IMR-90 (cell line): ENCODE data around the gene MASP2. TPM values are rescaled to one million over a fixed set of nuclear protein-coding genes. Genes with fewer than 3 reads are reported as not detected.

Experiments used
- ATAC-seq: fragments of 200-7000 bp; cut with Tn5 transposase; 2 replicates; pipeline ENCODE4 v1.9.1; 2020; ENCODE audit warnings: low read depth, mild to moderate bottlenecking, moderate library complexity
- BruUV-seq: library from RNA; stranded (reverse); fragments of 400-500 nt; replicated peaks from 2 replicates; lab custom pipeline; 2021; lab: Mats Ljungman, UMichigan
- CTCF ChIA-PET: fragments of 300-600 bp; formaldehyde crosslinking; extraction: SDS; loops from one replicate; lab custom pipeline; 2021; ENCODE audit warnings: antibody characterized with exemption; lab: Yijun Ruan, JAX
- POLR2A ChIA-PET: fragments of 300-600 bp; sonication (Branson Sonifier 250); formaldehyde crosslinking; loops from one replicate; lab custom pipeline; 2022; ENCODE audit warnings: antibody characterized with exemption; ENCODE audit not compliant: unreplicated experiment; lab: Charles Lee
- DNase-seq: peaks from one replicate; pipeline ENCODE4 v3.0.0; 2013
- H2AFZ ChIP-seq: replicated peaks from 2 replicates; pipeline ENCODE3; 2013; ENCODE audit warnings: low read length, mild to moderate bottlenecking; ENCODE audit not compliant: poor library complexity
- H2AK5ac ChIP-seq: 2 replicates; pipeline ENCODE4 v1.6.1; 2013; ENCODE audit warnings: low read depth, low read length, inconsistent platforms
- H2AK9ac ChIP-seq: replicated peaks from 2 replicates; pipeline ENCODE3; 2013; ENCODE audit warnings: mild to moderate bottlenecking, low read depth, low read length, moderate library complexity; ENCODE audit not compliant: poor library complexity
- H2BK120ac ChIP-seq: 2 replicates; pipeline ENCODE4 v1.6.1; 2013; ENCODE audit warnings: low read depth, low read length, inconsistent platforms
- H2BK15ac ChIP-seq: 3 replicates; pipeline ENCODE4 v1.6.1; 2013; ENCODE audit warnings: low read depth, low read length, inconsistent platforms
- H2BK20ac ChIP-seq: 2 replicates; pipeline ENCODE4 v1.6.1; 2013; ENCODE audit warnings: low read depth, mild to moderate bottlenecking, inconsistent platforms, low read length, moderate library complexity
- H2BK5ac ChIP-seq: 2 replicates; pipeline ENCODE4 v1.6.1; 2013; ENCODE audit warnings: mild to moderate bottlenecking, low read depth, low read length, inconsistent platforms; ENCODE audit not compliant: poor library complexity, severe bottlenecking
- H3K14ac ChIP-seq: replicated peaks from 2 replicates; pipeline ENCODE4 v1.6.1; 2013; ENCODE audit warnings: low read depth, low read length, inconsistent platforms
- H3K18ac ChIP-seq: 2 replicates; pipeline ENCODE4 v1.6.1; 2013; ENCODE audit warnings: low read depth, low read length, control low read depth
- H3K23ac ChIP-seq: 2 replicates; pipeline ENCODE4 v1.6.1; 2013; ENCODE audit warnings: low read depth, low read length, inconsistent platforms
- H3K27ac ChIP-seq: 2 replicates; pipeline ENCODE4 v1.5.1; 2013; ENCODE audit warnings: mild to moderate bottlenecking, control low read depth, low read length; ENCODE audit not compliant: insufficient read depth
- H3K27me3 ChIP-seq: 2 replicates; pipeline ENCODE4 v1.6.1; 2013; ENCODE audit warnings: low read length; ENCODE audit not compliant: control insufficient read depth, insufficient read depth
- H3K36me3 ChIP-seq: 2 replicates; pipeline ENCODE4 v1.6.1; 2013; ENCODE audit warnings: low read length, mixed read lengths; ENCODE audit not compliant: control insufficient read depth, insufficient read depth
- H3K4ac ChIP-seq: 2 replicates; pipeline ENCODE4 v1.6.1; 2013; ENCODE audit warnings: low read depth, low read length, inconsistent platforms
- H3K4me1 ChIP-seq: 2 replicates; pipeline ENCODE4 v1.6.1; 2013; ENCODE audit warnings: low read length, mixed read lengths; ENCODE audit not compliant: control insufficient read depth, insufficient read depth
- H3K4me2 ChIP-seq: 2 replicates; pipeline ENCODE4 v1.6.1; 2013; ENCODE audit warnings: low read depth, mild to moderate bottlenecking, control low read depth, low read length, moderate library complexity
- H3K4me3 ChIP-seq: 2 replicates; pipeline ENCODE4 v1.5.1; 2013; ENCODE audit warnings: low read depth, mild to moderate bottlenecking, control low read depth, low read length, moderate library complexity; ENCODE audit not compliant: insufficient read depth
- H3K56ac ChIP-seq: 2 replicates; pipeline ENCODE4 v1.6.1; 2013; ENCODE audit warnings: low read length, inconsistent platforms; ENCODE audit not compliant: insufficient read depth; ENCODE audit errors: extremely low read depth
- H3K79me1 ChIP-seq, 2 experiments: 2 replicates each; pipeline ENCODE4 v1.6.1; 2013; ENCODE audit warnings: low read length in 2 of 2, inconsistent platforms in 1 of 2, low read depth in 1 of 2
- H3K9ac ChIP-seq: 2 replicates; pipeline ENCODE4 v1.6.1; 2013; ENCODE audit warnings: low read depth, low read length, control low read depth
- H3K9me1 ChIP-seq: 2 replicates; pipeline ENCODE4 v1.6.1; 2013; ENCODE audit warnings: low read length, inconsistent platforms; ENCODE audit not compliant: insufficient read depth
- H3K9me3 ChIP-seq: 2 replicates; pipeline ENCODE4 v1.6.1; 2013; ENCODE audit warnings: low read length; ENCODE audit not compliant: control insufficient read depth, insufficient read depth
- H4K20me1 ChIP-seq: 2 replicates; pipeline ENCODE4 v1.6.1; 2013; ENCODE audit warnings: low read length, inconsistent platforms; ENCODE audit not compliant: insufficient read depth
- H4K5ac ChIP-seq: 2 replicates; pipeline ENCODE4 v1.6.1; 2013; ENCODE audit warnings: mild to moderate bottlenecking, low read depth, low read length, control low read depth
- H4K8ac ChIP-seq, 2 experiments: 2 replicates each; pipeline ENCODE4 v1.6.1; 2013; ENCODE audit warnings: low read depth in 2 of 2, low read length in 2 of 2, control low read depth in 1 of 2, inconsistent platforms in 1 of 2
- H4K91ac ChIP-seq: 2 replicates; pipeline ENCODE4 v1.6.1; 2013; ENCODE audit warnings: low read depth, low read length, inconsistent platforms; ENCODE audit not compliant: insufficient read depth
- BHLHE40 ChIP-seq: fragments of 150-350 bp; IDR thresholded peaks from 2 replicates; pipeline ENCODE4 v1.6.1; 2016; ENCODE audit warnings: mild to moderate bottlenecking, low read depth, low read length
- CEBPB ChIP-seq: IDR thresholded peaks from 2 replicates; pipeline ENCODE4 v1.6.1; 2012; ENCODE audit warnings: low read depth, low read length, improper control_type of control experiment
- ELK1 ChIP-seq: fragments of 150-350 bp; IDR thresholded peaks from 2 replicates; pipeline ENCODE4 v1.6.1; 2016; ENCODE audit warnings: low read depth, mild to moderate bottlenecking, low read length, moderate library complexity, borderline replicate concordance
- FOS ChIP-seq: fragments of 150-350 bp; IDR thresholded peaks from 2 replicates; pipeline ENCODE4 v1.6.1; 2016; ENCODE audit warnings: low read depth, low read length
- MAFK ChIP-seq: IDR thresholded peaks from 2 replicates; pipeline ENCODE4 v1.6.1; 2012; ENCODE audit warnings: low read depth, low read length, improper control_type of control experiment
- MAZ ChIP-seq: IDR thresholded peaks from 2 replicates; pipeline ENCODE4 v1.6.1; 2012; ENCODE audit warnings: low read depth, mild to moderate bottlenecking, low read length, improper control_type of control experiment, moderate library complexity, borderline replicate concordance
- MXI1 ChIP-seq: IDR thresholded peaks from 2 replicates; pipeline ENCODE4 v1.6.1; 2012; ENCODE audit warnings: low read depth, mild to moderate bottlenecking, low read length, moderate library complexity, borderline replicate concordance
- NFE2L2 ChIP-seq: fragments of 150-350 bp; IDR thresholded peaks from 2 replicates; pipeline ENCODE4 v1.6.1; 2016; ENCODE audit warnings: low read depth, mild to moderate bottlenecking, low read length
- POLR2A ChIP-seq: IDR thresholded peaks from 2 replicates; pipeline ENCODE4 v1.6.1; 2012; ENCODE audit warnings: mild to moderate bottlenecking, low read depth, low read length
- RAD21 ChIP-seq: IDR thresholded peaks from 2 replicates; pipeline ENCODE4 v1.6.1; 2012; ENCODE audit warnings: low read length, improper control_type of control experiment
- SMC3 ChIP-seq: fragments of 150-350 bp; IDR thresholded peaks from 2 replicates; pipeline ENCODE4 v1.6.1; 2016; ENCODE audit warnings: low read depth, mild to moderate bottlenecking, antibody characterized with exemption, low read length, moderate library complexity
- WGBS, 2 experiments: methylation state at CpG; one replicate each; pipeline versions ENCODE4 v1.1.5 to v1.1.7; 2013; ENCODE audit warnings: missing lambda C conversion rate in 2 of 2; ENCODE audit not compliant: insufficient read length in 1 of 2; ENCODE audit errors: extremely low coverage in 2 of 2; 5-methylcytosine and 5-hydroxymethylcytosine counted together
- dilution Hi-C: fragments of 300-500 bp; cut with HindIII; formaldehyde crosslinking; loops from one replicate; pipeline ENCODE4 v1.14.3; 2018; ENCODE audit warnings: low sequenced_read_pairs; ENCODE audit not compliant: unreplicated experiment
- in situ Hi-C: fragments of 300-500 bp; cut with MboI; formaldehyde crosslinking; loops from 3 replicates; pipeline ENCODE4 v1.14.3; 2019; ENCODE audit warnings: low sequenced_read_pairs, inconsistent platforms, mixed read lengths
- intact Hi-C: fragments of 100-400 bp; cut with micrococcal nuclease; formaldehyde crosslinking; loops from 2 replicates; pipeline ENCODE4 v1.10.0; 2022
- polyA plus RNA-seq, 3 experiments: library from polyadenylated mRNA; depleted of rRNA; stranded (reverse); fragments of >200 nt; gene quantifications; 2 replicates each; pipeline ENCODE4 v1.2.3, GENCODE V29; 2012; ENCODE audit warnings: low replicate concordance in 1 of 3
- total RNA-seq: library from RNA; depleted of rRNA; stranded (reverse); fragments of >200 nt; gene quantifications from 2 replicates; pipeline ENCODE4 v1.2.3, GENCODE V29; 2012
- TF ChIP-seq, protein P1 (sequence below): conservative IDR thresholded peaks from 2 replicates; pipeline ENCODE4 v1.5.1; 2012; ENCODE audit warnings: mild to moderate bottlenecking, low read depth, low read length, improper control_type of control experiment
- TF ChIP-seq, protein P2 (sequence below): fragments of 150-350 bp; IDR thresholded peaks from 2 replicates; pipeline ENCODE4 v1.6.1; 2017; ENCODE audit warnings: mild to moderate bottlenecking, antibody characterized with exemption, low read length, low read depth

The MASP2 gene
- total and polyA plus RNA-seq, 2 of the 4 experiments (the other 2 are of a cell fraction): 0.03 TPM; not detected in 1

DNA sequence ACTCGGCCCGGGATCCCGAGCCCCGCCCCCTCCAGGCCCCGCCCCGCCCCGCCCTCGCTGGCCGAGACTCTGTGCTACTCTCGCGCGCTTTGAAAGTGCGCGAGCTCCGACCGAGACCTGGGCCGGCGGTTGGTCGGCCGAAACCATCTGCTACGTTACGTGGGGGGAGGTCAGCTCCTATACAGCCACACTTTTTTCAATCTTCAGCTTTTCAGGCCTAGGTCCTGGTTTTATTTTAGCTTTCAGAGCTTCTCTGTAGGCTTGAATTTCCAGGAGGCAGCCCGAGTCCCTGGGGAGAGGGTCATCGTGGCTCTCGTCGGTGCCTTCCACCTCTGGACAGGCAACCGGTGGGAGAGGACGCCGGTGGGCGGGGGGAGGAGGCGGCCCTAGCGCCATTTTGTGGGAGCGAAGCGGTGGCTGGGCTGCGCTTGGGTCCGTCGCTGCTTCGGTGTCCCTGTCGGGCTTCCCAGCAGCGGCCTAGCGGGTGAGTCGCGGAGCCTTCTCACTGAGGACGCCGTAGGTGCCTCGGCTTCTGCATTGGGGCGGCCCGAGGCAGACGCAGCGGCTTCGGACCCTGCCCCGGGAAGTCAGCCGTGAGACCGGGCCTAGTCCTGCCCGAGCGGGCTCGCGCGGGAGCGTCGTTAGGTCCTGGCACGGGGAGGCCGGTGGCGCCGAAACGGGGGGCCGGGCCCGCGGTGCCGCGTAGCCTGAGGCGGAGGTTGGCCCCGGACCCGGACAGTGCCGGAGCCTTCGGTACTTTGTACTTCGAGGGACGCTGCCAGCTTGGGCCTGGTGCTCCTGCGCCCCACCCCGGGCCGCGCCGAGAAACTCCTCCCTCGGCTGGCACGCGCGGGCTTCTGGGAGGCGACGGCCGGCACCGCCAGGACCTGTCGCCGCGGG is 34.5 kb downstream of the MASP2 start, which contains the start of gene TARDBP:
TARDBP (plus strand) TSS at position 395 of the 900 bp plus-strand sequence. CDS start 1,074 bp downstream, outside the sequence.
- Histone ChIP-seq H3K27ac (peak within 1 kb of the TSS; percentile 99), H3K9me1 (0 out of 2 replicates have a peak, but pooled peaks cover 3% of the 10 kb centered on the region), H2AK9ac (peak within 1 kb of the TSS; percentile 97), H3K27me3 (no peaks in the 10 kb centered on the region), H2BK5ac (peak within 1 kb of the TSS; percentile 94), H3K4ac (peak within 1 kb of the TSS; percentile 99), H3K18ac (peak within 1 kb of the TSS; percentile 95), H4K91ac (peak within 1 kb of the TSS; percentile 99), H3K4me1 (peaks cover 2% of the 10 kb centered on the region; the same call in 1 of the 2 replicates), H4K20me1 (peaks cover 38% of the 10 kb centered on the region), H3K4me2 (peak within 1 kb of the TSS; percentile 93), H2AFZ (peak within 1 kb of the TSS; percentile 97), H3K9ac (peak within 1 kb of the TSS; percentile 99), H3K79me1 (peaks cover 3 to 37% of the 10 kb centered on the region in 2 experiments), H3K14ac (peak within 1 kb of the TSS; percentile 99), H2BK15ac (peak within 1 kb of the TSS; percentile 100), H3K23ac (peak within 1 kb of the TSS; percentile 94), H3K4me3 (peak within 1 kb of the TSS; percentile 89), H3K9me3 (no peaks in the 10 kb centered on the region), H4K8ac (peak within 1 kb of the TSS; percentile 100), H2BK120ac (peak within 1 kb of the TSS; percentile 99), H2AK5ac (peak within 1 kb of the TSS; percentile 93), H3K56ac (peak within 1 kb of the TSS; percentile 100), H3K36me3 (peaks cover 28% of the 10 kb centered on the region), H4K5ac (peak within 1 kb of the TSS; percentile 77), H2BK20ac (peak within 1 kb of the TSS; percentile 99)
- no TSS peak for BruUV-seq
- ATAC-seq (peak; percentile 94), DNase-seq (peak; percentile 83)
- POLR2A ChIA-PET: no interaction called here
- dilution Hi-C loops: no loop called here
- in situ Hi-C loops: no loop called here
- 0% methylated on average over 50 of the region's 94 CpGs; no CpG with 5 or more reads in 1 of the 2 experiments for WGBS, 2 experiments
- intact Hi-C loops: loop anchor here (2.0 kb wide), 2 partner anchors 498 to 506 kb away; no protein-coding TSS in a partner anchor
- CTCF ChIA-PET: no interaction called here
- TF ChIP-seq, protein P1, sequence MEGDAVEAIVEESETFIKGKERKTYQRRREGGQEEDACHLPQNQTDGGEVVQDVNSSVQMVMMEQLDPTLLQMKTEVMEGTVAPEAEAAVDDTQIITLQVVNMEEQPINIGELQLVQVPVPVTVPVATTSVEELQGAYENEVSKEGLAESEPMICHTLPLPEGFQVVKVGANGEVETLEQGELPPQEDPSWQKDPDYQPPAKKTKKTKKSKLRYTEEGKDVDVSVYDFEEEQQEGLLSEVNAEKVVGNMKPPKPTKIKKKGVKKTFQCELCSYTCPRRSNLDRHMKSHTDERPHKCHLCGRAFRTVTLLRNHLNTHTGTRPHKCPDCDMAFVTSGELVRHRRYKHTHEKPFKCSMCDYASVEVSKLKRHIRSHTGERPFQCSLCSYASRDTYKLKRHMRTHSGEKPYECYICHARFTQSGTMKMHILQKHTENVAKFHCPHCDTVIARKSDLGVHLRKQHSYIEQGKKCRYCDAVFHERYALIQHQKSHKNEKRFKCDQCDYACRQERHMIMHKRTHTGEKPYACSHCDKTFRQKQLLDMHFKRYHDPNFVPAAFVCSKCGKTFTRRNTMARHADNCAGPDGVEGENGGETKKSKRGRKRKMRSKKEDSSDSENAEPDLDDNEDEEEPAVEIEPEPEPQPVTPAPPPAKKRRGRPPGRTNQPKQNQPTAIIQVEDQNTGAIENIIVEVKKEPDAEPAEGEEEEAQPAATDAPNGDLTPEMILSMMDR: no peak
- TF ChIP-seq MXI1 (peak; percentile 4; the same call in 1 of the 2 replicates), SMC3 (no peak), RAD21 (no peak), POLR2A (peak; percentile 96), NFE2L2 (no peak), FOS (no peak), CEBPB (no peak), ELK1 (no peak), BHLHE40 (peak; percentile 99), MAZ (peak; percentile 89), MAFK (no peak)
- TF ChIP-seq, protein P2, sequence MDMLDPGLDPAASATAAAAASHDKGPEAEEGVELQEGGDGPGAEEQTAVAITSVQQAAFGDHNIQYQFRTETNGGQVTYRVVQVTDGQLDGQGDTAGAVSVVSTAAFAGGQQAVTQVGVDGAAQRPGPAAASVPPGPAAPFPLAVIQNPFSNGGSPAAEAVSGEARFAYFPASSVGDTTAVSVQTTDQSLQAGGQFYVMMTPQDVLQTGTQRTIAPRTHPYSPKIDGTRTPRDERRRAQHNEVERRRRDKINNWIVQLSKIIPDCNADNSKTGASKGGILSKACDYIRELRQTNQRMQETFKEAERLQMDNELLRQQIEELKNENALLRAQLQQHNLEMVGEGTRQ: no peak
